Activated naive CD4-positive, alpha-beta T cell treated with anti-CD3 and anti-CD28 coated beads for 36 hours (primary cell): Measurements from ENCODE around the gene PRELP. TPM values are rescaled to one million over a fixed set of nuclear protein-coding genes. Genes with fewer than 3 reads are reported as not detected.
"Not testable (repeated sequence)": the region's sequence is repeated elsewhere in the genome, so short reads cannot be mapped to it uniquely, and the experiment has no call there.

ENCODE experiments used
- CTCF ChIA-PET: fragments of 350-600 bp; sonication (Branson Sonifier 250); formaldehyde crosslinking; loops from one replicate; lab custom pipeline; 2021; ENCODE audit warnings: antibody characterized with exemption; lab: Charles Lee
- DNase-seq: peaks from one replicate; pipeline ENCODE4 v3.0.0-alpha.2; 2020
- H3K27ac Mint-ChIP-seq: one replicate; pipeline ENCODE4 v1.8.0; 2021; ENCODE audit warnings: mild to moderate bottlenecking, mixed read lengths
- H3K27me3 Mint-ChIP-seq: one replicate; pipeline ENCODE4 v1.8.0; 2021; ENCODE audit warnings: low read depth, mixed read lengths
- H3K36me3 Mint-ChIP-seq: one replicate; pipeline ENCODE4 v1.8.0; 2021; ENCODE audit warnings: low read depth, mixed read lengths
- H3K4me1 Mint-ChIP-seq: one replicate; pipeline ENCODE4 v1.8.0; 2021; ENCODE audit warnings: low read depth, mixed read lengths
- H3K4me3 Mint-ChIP-seq: one replicate; pipeline ENCODE4 v1.8.0; 2021; ENCODE audit warnings: mild to moderate bottlenecking, moderate library complexity, mixed read lengths
- H3K9me3 Mint-ChIP-seq: one replicate; pipeline ENCODE4 v1.8.0; 2021; ENCODE audit warnings: mixed read lengths
- intact Hi-C: fragments of 100-400 bp; cut with micrococcal nuclease; formaldehyde crosslinking; loops from one replicate; pipeline ENCODE4 v1.15.1; 2023
- total RNA-seq, 2 experiments: library from RNA; stranded (reverse); gene quantifications; one replicate each; pipeline ENCODE4 v1.2.3, GENCODE V29; 2021

Gene PRELP
- total RNA-seq, 2 experiments from 2014 or later = not detected

- H3K4me1 Mint-ChIP-seq, H3K27me3 Mint-ChIP-seq, intact Hi-C loops, H3K36me3 Mint-ChIP-seq, H3K4me3 Mint-ChIP-seq, H3K9me3 Mint-ChIP-seq, DNase-seq, H3K27ac Mint-ChIP-seq: not testable (repeated sequence)
- CTCF ChIA-PET = interaction anchor here (1.5 to 1.7 kb wide), 3 partner anchors 21 to 200 kb away, joined by 4 to 9 read pairs (median 5); no protein-coding TSS in a partner anchor
Measured at GRCh38 chr1:203466906-203467549, 8.6 kb upstream of the PRELP start.

GRCh38 chr1:203467550-203467921 lies 8.1 kb upstream of the PRELP start:
- CTCF ChIA-PET = interaction anchor here (1.5 to 1.7 kb wide), 2 partner anchors 20 to 200 kb away, joined by 5 to 9 read pairs; no protein-coding TSS in a partner anchor
- Mint-ChIP-seq H3K4me3 (no peak overlapping the region), H3K9me3 (no peaks in the 10 kb centered on the region), H3K27me3 (no peaks in the 10 kb centered on the region), H3K36me3 (no peaks in the 10 kb centered on the region), H3K4me1 (no peaks in the 10 kb centered on the region), H3K27ac (no peak overlapping the region)
- intact Hi-C loops = no loop called here
- no peak for DNase-seq

GRCh38 chr1:203468326-203468725 lies 7.3 kb upstream of the PRELP start:
- CTCF ChIA-PET = interaction anchor here (0.9 kb wide), 1 partner anchor 20 kb away, joined by 4 read pairs; no protein-coding TSS in a partner anchor
- Mint-ChIP-seq H3K36me3 (no peaks in the 10 kb centered on the region), H3K27me3 (no peaks in the 10 kb centered on the region)

GRCh38 chr1:203470240-203470639 lies 5.4 kb upstream of the PRELP start:
- Mint-ChIP-seq H3K4me1 (no peaks in the 10 kb centered on the region), H3K4me3 (no peak overlapping the region), H3K27ac (no peak overlapping the region), H3K36me3 (no peaks in the 10 kb centered on the region), H3K9me3 (no peaks in the 10 kb centered on the region), H3K27me3 (peaks cover 3% of the 10 kb centered on the region)
- DNase-seq = no peak
- CTCF ChIA-PET = no interaction called here
- intact Hi-C loops = no loop called here

More at GRCh38 chr1:203468326-203468725, 7.3 kb upstream of the PRELP start:
- H3K4me3 Mint-ChIP-seq = no peak overlapping the region
- H3K4me1 Mint-ChIP-seq = no peaks in the 10 kb centered on the region
- H3K9me3 Mint-ChIP-seq = no peaks in the 10 kb centered on the region
- DNase-seq = no peak
- intact Hi-C loops = no loop called here
- H3K27ac Mint-ChIP-seq = no peak overlapping the region

- Mint-ChIP-seq H3K4me1 (no peaks in the 10 kb centered on the region), H3K9me3 (no peaks in the 10 kb centered on the region), H3K4me3 (no peak overlapping the region), H3K36me3 (no peaks in the 10 kb centered on the region), H3K27me3 (peaks cover 5% of the 10 kb centered on the region), H3K27ac (no peak overlapping the region)
- no peak for DNase-seq
- CTCF ChIA-PET = interaction anchor here (0.8 to 1.3 kb wide), 2 partner anchors 16 to 57 kb away, joined by 3 read pairs; no protein-coding TSS in a partner anchor
- intact Hi-C loops = no loop called here
Measured at GRCh38 chr1:203471841-203472240, 3.8 kb upstream of the PRELP start.

- Mint-ChIP-seq H3K27me3 (peaks cover 5% of the 10 kb centered on the region), H3K27ac (no peak overlapping the region), H3K36me3 (no peaks in the 10 kb centered on the region), H3K4me1 (no peaks in the 10 kb centered on the region), H3K4me3 (no peak overlapping the region), H3K9me3 (no peaks in the 10 kb centered on the region)
- CTCF ChIA-PET = interaction anchor here (1.4 kb wide), 1 partner anchor 133 kb away, joined by 3 read pairs; no protein-coding TSS in a partner anchor
- no peak for DNase-seq
- intact Hi-C loops = no loop called here
Measured at GRCh38 chr1:203473281-203473680, 2.3 kb upstream of the PRELP start.

GRCh38 chr1:203473781-203474305 lies 1.8 kb upstream of the PRELP start:
- H3K27me3 Mint-ChIP-seq = peaks cover 5% of the 10 kb centered on the region
- no peaks in the 10 kb centered on the region for H3K9me3 Mint-ChIP-seq
- H3K4me3 Mint-ChIP-seq = no peak overlapping the region
- no peak for DNase-seq
- no peaks in the 10 kb centered on the region for H3K4me1 Mint-ChIP-seq
- CTCF ChIA-PET = interaction anchor here (1.3 kb wide), 1 partner anchor 133 kb away, joined by 4 read pairs; no protein-coding TSS in a partner anchor
- H3K27ac Mint-ChIP-seq = no peak overlapping the region
- H3K36me3 Mint-ChIP-seq = no peaks in the 10 kb centered on the region
- intact Hi-C loops = no loop called here

GRCh38 chr1:203476216-203476814 lies 709 bp downstream of the PRELP start:
- Mint-ChIP-seq H3K36me3 (no peaks in the 10 kb centered on the region), H3K27ac (no peak overlapping the region), H3K27me3 (peaks cover 5% of the 10 kb centered on the region), H3K4me1 (no peaks in the 10 kb centered on the region), H3K4me3 (no peak overlapping the region), H3K9me3 (no peaks in the 10 kb centered on the region)
- no peak for DNase-seq
- intact Hi-C loops = no loop called here
- CTCF ChIA-PET = interaction anchor here (0.6 to 4.0 kb wide), 5 partner anchors 11 to 137 kb away, joined by 3 to 17 read pairs (median 4); no protein-coding TSS in a partner anchor

GRCh38 chr1:203477748-203478147 lies 2.1 kb downstream of the PRELP start:
- no peaks in the 10 kb centered on the region for H3K36me3 Mint-ChIP-seq
- peaks cover 5% of the 10 kb centered on the region for H3K27me3 Mint-ChIP-seq

GRCh38 chr1:203478231-203478630 lies 2.6 kb downstream of the PRELP start:
- intact Hi-C loops = no loop called here
- no peak for DNase-seq
- CTCF ChIA-PET = interaction anchor here (0.8 to 4.0 kb wide), 3 partner anchors 10 to 211 kb away, joined by 4 to 17 read pairs (median 4); no protein-coding TSS in a partner anchor
- Mint-ChIP-seq H3K4me3 (no peak overlapping the region), H3K9me3 (no peaks in the 10 kb centered on the region), H3K27ac (no peak overlapping the region), H3K27me3 (peaks cover 5% of the 10 kb centered on the region), H3K4me1 (no peaks in the 10 kb centered on the region), H3K36me3 (no peaks in the 10 kb centered on the region)

More at GRCh38 chr1:203477748-203478147, 2.1 kb downstream of the PRELP start:
- Mint-ChIP-seq H3K27ac (no peak overlapping the region), H3K9me3 (no peaks in the 10 kb centered on the region), H3K4me3 (no peak overlapping the region), H3K4me1 (no peaks in the 10 kb centered on the region)
- CTCF ChIA-PET = interaction anchor here (0.6 to 4.0 kb wide), 5 partner anchors 10 to 211 kb away, joined by 3 to 17 read pairs (median 4); no protein-coding TSS in a partner anchor
- DNase-seq = no peak
- intact Hi-C loops = no loop called here

GRCh38 chr1:203478986-203479385 lies 3.4 kb downstream of the PRELP start:
- no peak overlapping the region for H3K27ac Mint-ChIP-seq
- H3K36me3 Mint-ChIP-seq = no peaks in the 10 kb centered on the region
- CTCF ChIA-PET = interaction anchor here (0.8 to 4.0 kb wide), 5 partner anchors 9 to 212 kb away, joined by 3 to 17 read pairs (median 4); no protein-coding TSS in a partner anchor
- H3K9me3 Mint-ChIP-seq = no peaks in the 10 kb centered on the region
- H3K4me3 Mint-ChIP-seq = no peak overlapping the region
- H3K4me1 Mint-ChIP-seq = no peaks in the 10 kb centered on the region
- H3K27me3 Mint-ChIP-seq = peaks cover 5% of the 10 kb centered on the region
- DNase-seq = no peak
- intact Hi-C loops = no loop called here

GRCh38 chr1:203479646-203480045 lies 4.0 kb downstream of the PRELP start:
- Mint-ChIP-seq H3K4me3 (no peak overlapping the region), H3K27me3 (peaks cover 5% of the 10 kb centered on the region), H3K36me3 (no peaks in the 10 kb centered on the region), H3K9me3 (no peaks in the 10 kb centered on the region), H3K4me1 (no peaks in the 10 kb centered on the region), H3K27ac (no peak overlapping the region)
- no peak for DNase-seq
- CTCF ChIA-PET = interaction anchor here (1.1 to 4.0 kb wide), 6 partner anchors 8 to 212 kb away, joined by 3 to 17 read pairs (median 7); no protein-coding TSS in a partner anchor
- intact Hi-C loops = no loop called here
